ENCODE data around the gene ZNF200. TPM values are rescaled to one million over a fixed set of nuclear protein-coding genes. Genes with fewer than 3 reads are reported as not detected.
"Not testable (repeated sequence)": the region's sequence is repeated elsewhere in the genome, so short reads cannot be mapped to it uniquely, and the experiment has no call there.

ZNF200 gene
- total and polyA plus RNA-seq, 4 donors: 9.8 to 14.9 (median 10.5) TPM

- 22% methylated on average over 3 of the region's 4 CpGs for WGBS (ENCODE audit: insufficient coverage)
- DNase-seq (ENCODE audit: low read depth in 4 of 6, low spot score in 6 of 6): no peak
Measured at GRCh38 chr16:3274490-3274889, 39.5 kb upstream of the ZNF200 start.

GRCh38 chr16:3271281-3271680 lies 36.3 kb upstream of the ZNF200 start:
- not testable (repeated sequence) for H3K27me3 ChIP-seq (ENCODE audit: control insufficient read depth, insufficient read depth, low read length); H3K4me3 ChIP-seq (ENCODE audit: low read depth, low read length); H3K4me1 ChIP-seq (ENCODE audit: control insufficient read depth, insufficient read depth, low read length); DNase-seq (ENCODE audit: low read depth in 4 of 6, low spot score in 6 of 6); H3K27ac ChIP-seq (ENCODE audit: low read depth, low read length); H3K36me3 ChIP-seq (ENCODE audit: control insufficient read depth, insufficient read depth, low read length); H3K9me3 ChIP-seq (ENCODE audit: control insufficient read depth, insufficient read depth, low read length)
- WGBS (ENCODE audit: insufficient coverage): 100% methylated on average over 1 of the region's 22 CpGs

More at GRCh38 chr16:3274490-3274889, 39.5 kb upstream of the ZNF200 start:
- peaks cover 10% of the 10 kb centered on the region for H3K27me3 ChIP-seq (ENCODE audit: control insufficient read depth, insufficient read depth, low read length)
- no peaks in the 10 kb centered on the region for H3K9me3 ChIP-seq (ENCODE audit: control insufficient read depth, insufficient read depth, low read length)
- H3K36me3 ChIP-seq (ENCODE audit: control insufficient read depth, insufficient read depth, low read length): no peaks in the 10 kb centered on the region
- no peak overlapping the region for H3K27ac ChIP-seq (ENCODE audit: low read depth, low read length)
- no peaks in the 10 kb centered on the region for H3K4me1 ChIP-seq (ENCODE audit: control insufficient read depth, insufficient read depth, low read length)
- no peak overlapping the region for H3K4me3 ChIP-seq (ENCODE audit: low read depth, low read length)

- H3K27me3 ChIP-seq (ENCODE audit: control insufficient read depth, insufficient read depth, low read length); H3K4me3 ChIP-seq (ENCODE audit: low read depth, low read length); H3K9me3 ChIP-seq (ENCODE audit: control insufficient read depth, insufficient read depth, low read length); H3K4me1 ChIP-seq (ENCODE audit: control insufficient read depth, insufficient read depth, low read length); H3K36me3 ChIP-seq (ENCODE audit: control insufficient read depth, insufficient read depth, low read length); H3K27ac ChIP-seq (ENCODE audit: low read depth, low read length); DNase-seq (ENCODE audit: low read depth in 4 of 6, low spot score in 6 of 6): not testable (repeated sequence)
- WGBS (ENCODE audit: insufficient coverage): no CpG with 5 or more reads among the region's 5 CpGs
Measured at GRCh38 chr16:3270718-3271117, 35.8 kb upstream of the ZNF200 start.

- DNase-seq (ENCODE audit: low read depth in 4 of 6, low spot score in 6 of 6): no peak
- Histone ChIP-seq H3K27me3 (ENCODE audit: control insufficient read depth, insufficient read depth, low read length) (no peaks in the 10 kb centered on the region), H3K9me3 (ENCODE audit: control insufficient read depth, insufficient read depth, low read length) (no peaks in the 10 kb centered on the region), H3K4me3 (ENCODE audit: low read depth, low read length) (no peak overlapping the region), H3K4me1 (ENCODE audit: control insufficient read depth, insufficient read depth, low read length) (peaks cover 10% of the 10 kb centered on the region), H3K27ac (ENCODE audit: low read depth, low read length) (no peak overlapping the region), H3K36me3 (ENCODE audit: control insufficient read depth, insufficient read depth, low read length) (no peaks in the 10 kb centered on the region)
- no CpG with 5 or more reads among the region's 1 CpG for WGBS (ENCODE audit: insufficient coverage)
Measured at GRCh38 chr16:3268294-3268693, 33.3 kb upstream of the ZNF200 start.

- no peaks in the 10 kb centered on the region for H3K9me3 ChIP-seq (ENCODE audit: control insufficient read depth, insufficient read depth, low read length)
- H3K4me1 ChIP-seq (ENCODE audit: control insufficient read depth, insufficient read depth, low read length): peaks cover 13% of the 10 kb centered on the region
- DNase-seq (ENCODE audit: low read depth in 4 of 6, low spot score in 6 of 6): peak in 2 of 6 donors; percentile 8 to 35
- no peak overlapping the region for H3K4me3 ChIP-seq (ENCODE audit: low read depth, low read length)
- H3K36me3 ChIP-seq (ENCODE audit: control insufficient read depth, insufficient read depth, low read length): no peaks in the 10 kb centered on the region
- no peak overlapping the region for H3K27ac ChIP-seq (ENCODE audit: low read depth, low read length)
- WGBS (ENCODE audit: insufficient coverage): 56% methylated on average over 3 of the region's 5 CpGs
- H3K27me3 ChIP-seq (ENCODE audit: control insufficient read depth, insufficient read depth, low read length): no peaks in the 10 kb centered on the region
Measured at GRCh38 chr16:3266873-3267537, 32.0 kb upstream of the ZNF200 start.

GRCh38 chr16:3264137-3265036 lies 29.4 kb upstream of the ZNF200 start:
- Histone ChIP-seq H3K27me3 (ENCODE audit: control insufficient read depth, insufficient read depth, low read length) (no peaks in the 10 kb centered on the region), H3K9me3 (ENCODE audit: control insufficient read depth, insufficient read depth, low read length) (no peaks in the 10 kb centered on the region), H3K4me1 (ENCODE audit: control insufficient read depth, insufficient read depth, low read length) (peaks cover 13% of the 10 kb centered on the region), H3K27ac (ENCODE audit: low read depth, low read length) (peak overlapping the region; percentile 93), H3K36me3 (ENCODE audit: control insufficient read depth, insufficient read depth, low read length) (no peaks in the 10 kb centered on the region), H3K4me3 (ENCODE audit: low read depth, low read length) (peak overlapping the region; percentile 84)
- DNase-seq (ENCODE audit: low read depth in 4 of 6, low spot score in 6 of 6): peak; percentile 82 to 99 (median 96)
- WGBS (ENCODE audit: insufficient coverage): under 1% methylated on average over 74 of the region's 77 CpGs

- no peak overlapping the region for H3K4me3 ChIP-seq (ENCODE audit: low read depth, low read length)
- H3K27me3 ChIP-seq (ENCODE audit: control insufficient read depth, insufficient read depth, low read length): peaks cover 2% of the 10 kb centered on the region
- H3K27ac ChIP-seq (ENCODE audit: low read depth, low read length): no peak overlapping the region
Measured at GRCh38 chr16:3262517-3262916, 27.6 kb upstream of the ZNF200 start.

GRCh38 chr16:3259836-3260235 lies 24.9 kb upstream of the ZNF200 start:
- WGBS (ENCODE audit: insufficient coverage): 90% methylated on average over 5 of the region's 8 CpGs
- Histone ChIP-seq H3K27ac (ENCODE audit: low read depth, low read length) (no peak overlapping the region), H3K9me3 (ENCODE audit: control insufficient read depth, insufficient read depth, low read length) (no peaks in the 10 kb centered on the region), H3K4me3 (ENCODE audit: low read depth, low read length) (no peak overlapping the region), H3K36me3 (ENCODE audit: control insufficient read depth, insufficient read depth, low read length) (no peaks in the 10 kb centered on the region), H3K27me3 (ENCODE audit: control insufficient read depth, insufficient read depth, low read length) (peaks cover 5% of the 10 kb centered on the region), H3K4me1 (ENCODE audit: control insufficient read depth, insufficient read depth, low read length) (peaks cover 8% of the 10 kb centered on the region)
- no peak for DNase-seq (ENCODE audit: low read depth in 4 of 6, low spot score in 6 of 6)

More at GRCh38 chr16:3262517-3262916, 27.6 kb upstream of the ZNF200 start:
- WGBS (ENCODE audit: insufficient coverage): 87% methylated on average over 2 of the region's 4 CpGs
- no peaks in the 10 kb centered on the region for H3K9me3 ChIP-seq (ENCODE audit: control insufficient read depth, insufficient read depth, low read length)
- peaks cover 13% of the 10 kb centered on the region for H3K4me1 ChIP-seq (ENCODE audit: control insufficient read depth, insufficient read depth, low read length)
- no peak for DNase-seq (ENCODE audit: low read depth in 4 of 6, low spot score in 6 of 6)
- no peaks in the 10 kb centered on the region for H3K36me3 ChIP-seq (ENCODE audit: control insufficient read depth, insufficient read depth, low read length)

- WGBS (ENCODE audit: insufficient coverage): 66% methylated on average over 8 of the region's 9 CpGs
- H3K27ac ChIP-seq (ENCODE audit: low read depth, low read length): no peak overlapping the region
- no peak for DNase-seq (ENCODE audit: low read depth in 4 of 6, low spot score in 6 of 6)
- H3K4me3 ChIP-seq (ENCODE audit: low read depth, low read length): no peak overlapping the region
- H3K4me1 ChIP-seq (ENCODE audit: control insufficient read depth, insufficient read depth, low read length): no peaks in the 10 kb centered on the region
- H3K27me3 ChIP-seq (ENCODE audit: control insufficient read depth, insufficient read depth, low read length): peaks cover 8% of the 10 kb centered on the region
- no peaks in the 10 kb centered on the region for H3K9me3 ChIP-seq (ENCODE audit: control insufficient read depth, insufficient read depth, low read length)
- H3K36me3 ChIP-seq (ENCODE audit: control insufficient read depth, insufficient read depth, low read length): no peaks in the 10 kb centered on the region
Measured at GRCh38 chr16:3256866-3257465, 22.0 kb upstream of the ZNF200 start.

Data from spinal cord (tissue), 10 donors.